Bronchial epithelial cell (primary cell): ENCODE measurements around the gene ANXA11. TPM values are rescaled to one million over a fixed set of nuclear protein-coding genes. Genes with fewer than 3 reads are reported as not detected.
"Not testable (repeated sequence)": the region's sequence is repeated elsewhere in the genome, so short reads cannot be mapped to it uniquely, and the experiment has no call there.

Experiments
- DNase-seq: peaks from one replicate; pipeline ENCODE4 v3.0.0-alpha.2; 2010; ENCODE audit warnings: low read depth
- FAIRE-seq: peaks from 2 replicates; lab custom pipeline; 2011; peaks lifted over from hg19 to GRCh38; lab: Jason Lieb, UNC
- H3K27me3 ChIP-seq: 2 replicates; pipeline ENCODE4 v1.5.1; 2011; ENCODE audit warnings: low read length; ENCODE audit not compliant: control insufficient read depth, insufficient read depth
- H3K36me3 ChIP-seq: 2 replicates; pipeline ENCODE4 v1.5.1; 2011; ENCODE audit warnings: low read length; ENCODE audit not compliant: control insufficient read depth, insufficient read depth
- H3K4me3 ChIP-seq: 2 replicates; pipeline ENCODE4 v1.5.1; 2011; ENCODE audit warnings: mild to moderate bottlenecking, low read depth, low read length, control low read depth
- total RNA-seq: library from RNA; depleted of rRNA; stranded (reverse); fragments of >200 nt; gene quantifications from 2 replicates; pipeline ENCODE4 v1.2.1, GENCODE V29; 2014
- TF ChIP-seq, protein P1 (sequence below): IDR thresholded peaks from 2 replicates; pipeline ENCODE4 v1.5.1; 2011; ENCODE audit warnings: mild to moderate bottlenecking, moderate library complexity, low read length, control low read depth, inconsistent platforms; ENCODE audit not compliant: insufficient read depth, severe bottlenecking

Gene ANXA11
- total RNA-seq, 1 donor from 2014 or later: 22.1 TPM

DNA sequence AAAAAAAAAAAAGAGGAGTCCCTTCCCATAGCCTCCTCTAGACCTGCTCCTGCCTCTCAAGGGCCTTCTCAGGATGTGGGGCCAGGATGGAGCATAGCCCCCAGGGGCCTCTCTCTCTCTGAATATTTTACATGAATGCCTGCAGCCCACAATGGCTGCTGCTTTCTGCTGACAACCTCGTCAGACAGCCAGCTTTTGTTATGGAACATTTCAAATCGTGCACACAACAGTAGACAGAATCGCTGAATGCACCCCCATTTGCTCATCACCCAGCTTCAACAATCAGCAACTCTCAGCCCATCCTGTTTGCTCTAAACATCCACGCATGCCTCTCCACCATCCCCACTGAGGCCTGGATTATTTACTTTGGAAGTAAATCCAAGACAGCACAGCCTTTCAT, 67.4 kb downstream of the ANXA11 start:
- TF ChIP-seq, protein P1, sequence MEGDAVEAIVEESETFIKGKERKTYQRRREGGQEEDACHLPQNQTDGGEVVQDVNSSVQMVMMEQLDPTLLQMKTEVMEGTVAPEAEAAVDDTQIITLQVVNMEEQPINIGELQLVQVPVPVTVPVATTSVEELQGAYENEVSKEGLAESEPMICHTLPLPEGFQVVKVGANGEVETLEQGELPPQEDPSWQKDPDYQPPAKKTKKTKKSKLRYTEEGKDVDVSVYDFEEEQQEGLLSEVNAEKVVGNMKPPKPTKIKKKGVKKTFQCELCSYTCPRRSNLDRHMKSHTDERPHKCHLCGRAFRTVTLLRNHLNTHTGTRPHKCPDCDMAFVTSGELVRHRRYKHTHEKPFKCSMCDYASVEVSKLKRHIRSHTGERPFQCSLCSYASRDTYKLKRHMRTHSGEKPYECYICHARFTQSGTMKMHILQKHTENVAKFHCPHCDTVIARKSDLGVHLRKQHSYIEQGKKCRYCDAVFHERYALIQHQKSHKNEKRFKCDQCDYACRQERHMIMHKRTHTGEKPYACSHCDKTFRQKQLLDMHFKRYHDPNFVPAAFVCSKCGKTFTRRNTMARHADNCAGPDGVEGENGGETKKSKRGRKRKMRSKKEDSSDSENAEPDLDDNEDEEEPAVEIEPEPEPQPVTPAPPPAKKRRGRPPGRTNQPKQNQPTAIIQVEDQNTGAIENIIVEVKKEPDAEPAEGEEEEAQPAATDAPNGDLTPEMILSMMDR: no peak
- peaks cover 6% of the 10 kb centered on the region for H3K27me3 ChIP-seq
- no peak overlapping the region for H3K4me3 ChIP-seq
- DNase-seq: no peak
- no peak for FAIRE-seq
- no peaks in the 10 kb centered on the region for H3K36me3 ChIP-seq

DNA sequence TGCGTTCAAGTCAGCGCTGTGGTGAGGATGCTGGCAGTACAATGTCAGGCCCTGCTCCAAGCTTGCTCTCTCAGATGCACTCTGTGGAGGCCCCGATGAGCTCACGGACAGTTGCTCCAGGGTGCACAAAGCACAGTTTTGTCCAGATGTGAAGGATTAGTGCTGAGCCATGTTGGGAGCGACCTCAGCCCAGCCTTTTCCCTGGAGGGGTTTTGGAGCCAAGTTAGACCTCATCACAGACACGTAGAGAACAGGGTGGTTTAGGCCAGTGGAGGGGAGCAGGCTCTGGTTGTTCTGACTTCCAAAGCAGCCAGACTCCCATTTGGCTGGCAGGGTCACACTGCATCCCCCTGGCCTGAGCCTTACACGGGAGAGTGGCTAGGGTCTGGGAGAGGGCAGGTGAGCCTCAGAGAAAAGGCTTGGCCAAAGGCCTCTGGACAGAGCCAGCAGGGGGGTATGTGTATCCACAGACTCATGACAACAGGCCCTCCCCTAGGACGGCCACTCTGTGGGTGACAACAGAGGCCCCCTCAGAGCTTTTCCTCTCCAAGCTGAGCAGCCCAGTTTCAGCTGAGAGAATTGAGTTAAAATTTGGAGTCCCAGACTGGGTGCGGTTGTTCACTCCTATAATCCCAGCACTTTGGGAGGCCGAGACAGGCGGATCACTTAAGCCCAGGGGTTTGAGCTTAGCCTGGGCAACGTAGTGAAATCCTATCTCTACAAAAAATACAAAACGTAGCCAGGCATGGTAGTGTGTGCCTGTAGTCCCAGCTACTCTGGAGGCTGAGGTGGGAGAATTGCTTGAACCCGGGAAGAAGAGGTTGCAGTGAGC, 68.1 kb downstream of the ANXA11 start:
- no peak overlapping the region for H3K4me3 ChIP-seq
- TF ChIP-seq, protein P1: no peak
- FAIRE-seq (no peak), DNase-seq (no peak)
- no peaks in the 10 kb centered on the region for H3K36me3 ChIP-seq
- peaks cover 7% of the 10 kb centered on the region for H3K27me3 ChIP-seq

DNA sequence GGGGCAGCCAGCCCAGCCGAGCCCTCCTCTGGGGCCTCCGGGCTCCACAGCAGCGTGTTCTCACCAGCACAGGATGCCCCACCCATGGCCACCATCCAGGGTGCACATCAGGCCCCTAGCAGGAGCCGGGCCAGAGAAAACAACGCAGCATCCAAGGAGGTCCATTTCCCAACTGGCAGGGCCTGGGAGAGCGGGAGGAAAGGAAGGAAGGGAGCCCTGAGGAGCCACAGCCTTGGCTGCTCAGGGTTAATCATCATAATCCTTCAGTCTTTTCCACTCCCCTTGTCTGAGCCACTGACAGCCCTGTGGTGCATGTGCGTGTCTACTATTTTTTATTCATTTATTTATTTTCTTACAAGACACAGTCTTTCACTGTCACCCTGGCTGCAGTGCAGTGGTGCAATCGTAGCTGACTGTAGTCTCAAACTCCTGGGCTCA, 69.2 kb downstream of the ANXA11 start:
- H3K4me3 ChIP-seq: no peak overlapping the region
- peaks cover 10% of the 10 kb centered on the region for H3K27me3 ChIP-seq
- no peak for FAIRE-seq
- no peaks in the 10 kb centered on the region for H3K36me3 ChIP-seq
- no peak for DNase-seq
- TF ChIP-seq, protein P1: no peak

DNA sequence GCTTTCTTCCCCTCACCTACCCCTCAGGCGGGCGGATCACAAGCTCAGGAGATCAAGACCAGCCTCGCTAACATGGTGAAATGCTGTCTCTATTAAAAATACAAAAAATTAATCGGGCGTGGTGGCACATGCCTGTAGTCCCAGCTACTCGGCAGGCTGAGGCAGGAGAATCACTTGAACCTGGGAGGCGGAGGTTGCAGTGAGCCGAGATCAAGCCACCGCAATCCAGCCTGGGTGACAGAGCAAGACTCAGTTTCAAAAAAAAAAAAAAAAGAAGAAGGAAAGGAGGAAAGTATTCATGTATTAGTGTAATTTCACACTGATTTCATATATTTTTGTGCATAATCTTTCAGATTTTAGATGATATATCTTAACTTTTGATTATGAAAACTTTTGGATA, 71.7 kb downstream of the ANXA11 start:
- not testable (repeated sequence) for FAIRE-seq

DNA sequence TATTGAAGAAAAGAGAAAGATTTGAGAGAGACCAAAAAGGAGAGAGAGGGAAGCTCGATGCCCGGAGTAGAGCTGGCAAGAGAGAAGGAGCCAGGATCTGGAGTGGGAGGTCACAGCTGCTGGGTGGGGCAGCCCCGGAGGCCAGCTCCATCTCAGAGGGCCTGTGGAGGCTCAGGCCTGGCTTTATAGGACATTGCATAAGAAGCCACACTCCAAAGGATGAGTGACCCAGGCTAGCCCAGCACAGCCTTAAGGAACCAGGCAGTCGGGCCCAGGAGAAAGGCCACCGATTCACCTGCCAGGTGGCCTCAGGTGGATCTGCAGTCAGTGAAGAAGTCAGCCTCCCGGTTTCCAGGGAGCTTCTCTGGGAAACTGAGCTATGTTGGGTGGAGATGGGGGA, 72.1 kb downstream of the ANXA11 start:
- no peak for FAIRE-seq

More for the DNA sequence above, 71.7 kb downstream of the ANXA11 start:
- peaks cover 10% of the 10 kb centered on the region for H3K27me3 ChIP-seq
- not testable (repeated sequence) for H3K4me3 ChIP-seq, H3K36me3 ChIP-seq, DNase-seq

More for the DNA sequence above, 72.1 kb downstream of the ANXA11 start:
- no peak overlapping the region for H3K4me3 ChIP-seq
- TF ChIP-seq, protein P1: no peak
- no peak for DNase-seq
- peaks cover 10% of the 10 kb centered on the region for H3K27me3 ChIP-seq
- no peaks in the 10 kb centered on the region for H3K36me3 ChIP-seq
